Muscle of leg (tissue), 11 donors: ENCODE results near the gene SFXN5. TPM values are rescaled to one million over a fixed set of nuclear protein-coding genes. Genes with fewer than 3 reads are reported as not detected.

Experiments
- DNase-seq: peaks from one replicate; pipeline ENCODE4 v3.0.0; 2013
- H3K27ac ChIP-seq: one replicate; pipeline ENCODE4 v1.5.1; 2013; ENCODE audit warnings: mild to moderate bottlenecking, low read length, control low read depth
- H3K27me3 ChIP-seq: one replicate; pipeline ENCODE4 v1.6.1; 2013; ENCODE audit warnings: low read length; ENCODE audit not compliant: control insufficient read depth, insufficient read depth
- H3K36me3 ChIP-seq: one replicate; pipeline ENCODE4 v1.6.1; 2013; ENCODE audit warnings: low read length; ENCODE audit not compliant: control insufficient read depth, insufficient read depth
- H3K4me1 ChIP-seq: one replicate; pipeline ENCODE4 v1.6.1; 2013; ENCODE audit warnings: low read length; ENCODE audit not compliant: control insufficient read depth, insufficient read depth
- H3K4me3 ChIP-seq: one replicate; pipeline ENCODE4 v1.5.1; 2013; ENCODE audit warnings: low read length, control low read depth
- H3K9me3 ChIP-seq: replicated peaks from 2 replicates; pipeline ENCODE4 v1.6.1; 2013; ENCODE audit warnings: low read depth, low read length; ENCODE audit not compliant: control insufficient read depth
- WGBS: methylation state at CpG from one replicate; pipeline ENCODE4 v1.1.5; 2013; ENCODE audit warnings: missing lambda C conversion rate; ENCODE audit not compliant: insufficient coverage; 5-methylcytosine and 5-hydroxymethylcytosine counted together
- polyA plus RNA-seq, 8 donors: library from polyadenylated mRNA; unstranded; fragments of 120-200 nt; gene quantifications; one replicate each; pipeline versions ENCODE4 v1.2.1 to v1.2.3, GENCODE V29; 2013; ENCODE audit warnings: inconsistent platforms in 1 of 8, low replicate concordance in 1 of 8; ENCODE audit not compliant: insufficient read length in 8 of 8, insufficient read depth in 1 of 8
- total RNA-seq: library from RNA; stranded (reverse); fragments of 120-200 nt; gene quantifications from one replicate; pipeline ENCODE4 v1.2.4, GENCODE V29; 2013

SFXN5 gene
- total and polyA plus RNA-seq, 9 donors, result 6.0 to 9.0 (median 6.3) TPM

GRCh38 chr2:73087311-73087710 lies 15.8 kb upstream of the SFXN5 start:
- H3K27ac ChIP-seq, result no peak overlapping the region
- no peak overlapping the region for H3K4me3 ChIP-seq
- H3K9me3 ChIP-seq, result no peaks in the 10 kb centered on the region
- no peak for DNase-seq
- no peaks in the 10 kb centered on the region for H3K27me3 ChIP-seq
- H3K4me1 ChIP-seq, result peaks cover 36% of the 10 kb centered on the region
- no CpG with 5 or more reads among the region's 4 CpGs for WGBS
- H3K36me3 ChIP-seq, result peaks cover 22% of the 10 kb centered on the region

GRCh38 chr2:73085691-73086090 lies 14.2 kb upstream of the SFXN5 start:
- Histone ChIP-seq H3K4me1 (peaks cover 31% of the 10 kb centered on the region), H3K36me3 (peaks cover 22% of the 10 kb centered on the region)
- 22% methylated on average over 5 of the region's 6 CpGs for WGBS

GRCh38 chr2:73084971-73085370 lies 13.5 kb upstream of the SFXN5 start:
- Histone ChIP-seq H3K4me1 (peaks cover 31% of the 10 kb centered on the region), H3K9me3 (no peaks in the 10 kb centered on the region), H3K36me3 (peaks cover 28% of the 10 kb centered on the region), H3K27ac (peak overlapping the region; percentile 29), H3K27me3 (no peaks in the 10 kb centered on the region), H3K4me3 (no peak overlapping the region)
- no peak for DNase-seq
- 75% methylated on average over 1 of the region's 3 CpGs for WGBS

More at GRCh38 chr2:73085691-73086090, 14.2 kb upstream of the SFXN5 start:
- no peak overlapping the region for H3K27ac ChIP-seq
- DNase-seq, result peak; percentile 75
- H3K27me3 ChIP-seq, result no peaks in the 10 kb centered on the region
- H3K4me3 ChIP-seq, result no peak overlapping the region
- no peaks in the 10 kb centered on the region for H3K9me3 ChIP-seq

GRCh38 chr2:73083886-73084800 lies 12.6 kb upstream of the SFXN5 start:
- no peak overlapping the region for H3K4me3 ChIP-seq
- no peaks in the 10 kb centered on the region for H3K9me3 ChIP-seq
- DNase-seq, result no peak
- peaks cover 30% of the 10 kb centered on the region for H3K36me3 ChIP-seq
- H3K27ac ChIP-seq, result peak overlapping the region; percentile 29
- H3K27me3 ChIP-seq, result no peaks in the 10 kb centered on the region
- 86% methylated on average over 5 of the region's 7 CpGs for WGBS
- peaks cover 23% of the 10 kb centered on the region for H3K4me1 ChIP-seq

- DNase-seq, result no peak
- no peak overlapping the region for H3K27ac ChIP-seq
- H3K36me3 ChIP-seq, result peaks cover 25% of the 10 kb centered on the region
- WGBS, result 81% methylated on average over 8 of the region's 13 CpGs
- H3K4me3 ChIP-seq, result no peak overlapping the region
- no peaks in the 10 kb centered on the region for H3K27me3 ChIP-seq
- H3K4me1 ChIP-seq, result peaks cover 22% of the 10 kb centered on the region
- H3K9me3 ChIP-seq, result no peaks in the 10 kb centered on the region
These were observed 11.3 kb upstream of the SFXN5 start for GRCh38 chr2:73082523-73083410.

- Histone ChIP-seq H3K4me3 (no peak overlapping the region), H3K27ac (no peak overlapping the region), H3K36me3 (peaks cover 18% of the 10 kb centered on the region), H3K4me1 (peaks cover 15% of the 10 kb centered on the region), H3K27me3 (no peaks in the 10 kb centered on the region), H3K9me3 (no peaks in the 10 kb centered on the region)
- 64% methylated on average over 14 of the region's 16 CpGs for WGBS
- no peak for DNase-seq
These were observed 9.7 kb upstream of the SFXN5 start for GRCh38 chr2:73081181-73081671.

- WGBS, result 69% methylated on average over 26 of the region's 31 CpGs
- Histone ChIP-seq H3K27ac (no peak overlapping the region), H3K27me3 (no peaks in the 10 kb centered on the region), H3K4me1 (peaks cover 16% of the 10 kb centered on the region), H3K4me3 (no peak overlapping the region), H3K9me3 (no peaks in the 10 kb centered on the region), H3K36me3 (peaks cover 18% of the 10 kb centered on the region)
- no peak for DNase-seq
These were observed 9.0 kb upstream of the SFXN5 start for GRCh38 chr2:73080321-73081131.

- Histone ChIP-seq H3K9me3 (no peaks in the 10 kb centered on the region), H3K27ac (no peak overlapping the region)
- WGBS, result 92% methylated on average over 5 of the region's 9 CpGs
These were observed 8.1 kb upstream of the SFXN5 start for GRCh38 chr2:73079636-73080035.

GRCh38 chr2:73078457-73079411 lies 7.2 kb upstream of the SFXN5 start:
- Histone ChIP-seq H3K4me1 (peaks cover 7% of the 10 kb centered on the region), H3K27ac (no peak overlapping the region), H3K4me3 (no peak overlapping the region), H3K27me3 (no peaks in the 10 kb centered on the region), H3K9me3 (no peaks in the 10 kb centered on the region), H3K36me3 (peaks cover 12% of the 10 kb centered on the region)
- DNase-seq, result no peak
- WGBS, result 71% methylated on average over 8 of the region's 13 CpGs

More at GRCh38 chr2:73079636-73080035, 8.1 kb upstream of the SFXN5 start:
- no peaks in the 10 kb centered on the region for H3K27me3 ChIP-seq
- peaks cover 12% of the 10 kb centered on the region for H3K4me1 ChIP-seq
- H3K36me3 ChIP-seq, result peaks cover 14% of the 10 kb centered on the region
- DNase-seq, result no peak
- H3K4me3 ChIP-seq, result no peak overlapping the region
